HepG2 (cell line): Measurements from ENCODE around the gene INAFM1. TPM values are rescaled to one million over a fixed set of nuclear protein-coding genes. Genes with fewer than 3 reads are reported as not detected.
A peak's percentile ranks its signal among the peaks of the same experiment; 100 is the strongest.

ENCODE experiments used
- ARID5B ChIP-seq: IDR thresholded peaks from 2 replicates; pipeline ENCODE4 v1.4.0; 2020; ENCODE audit warnings: mild to moderate bottlenecking, missing genetic modification reagents
- CCDC6 ChIP-seq: sonication (generic); formaldehyde crosslinking; IDR thresholded peaks from 2 replicates; pipeline ENCODE4 v1.8.1; 2022; ENCODE audit warnings: mild to moderate bottlenecking, missing genetic modification reagents, moderate library complexity
- CREB1 ChIP-seq, 2 experiments: fragments of 450-650 bp in 1 of 2; IDR thresholded peaks; 2 replicates each; pipeline ENCODE4 v1.6.1; 2016 to 2017; ENCODE audit warnings: control low read depth in 1 of 2, mild to moderate bottlenecking in 1 of 2, missing compliant biosample characterization in 1 of 2, missing genetic modification characterization in 1 of 2
- GTF3A ChIP-seq: sonication (generic); formaldehyde crosslinking; conservative IDR thresholded peaks from 2 replicates; pipeline ENCODE4 v1.4.0; 2020; ENCODE audit warnings: mild to moderate bottlenecking, missing genetic modification reagents
- HOXA3 ChIP-seq: sonication (generic); formaldehyde crosslinking; IDR thresholded peaks from 2 replicates; pipeline ENCODE4 v1.5.0; 2020; ENCODE audit warnings: missing genetic modification reagents
- KLF12 ChIP-seq: sonication (generic); formaldehyde crosslinking; IDR thresholded peaks from 2 replicates; pipeline ENCODE4 v1.4.0; 2020; ENCODE audit warnings: missing genetic modification reagents, borderline replicate concordance
- PAXIP1 ChIP-seq: sonication (generic); formaldehyde crosslinking; conservative IDR thresholded peaks from 2 replicates; pipeline ENCODE4 v1.4.0; 2020; ENCODE audit warnings: mild to moderate bottlenecking, missing genetic modification reagents, moderate library complexity
- ZFP90 ChIP-seq: sonication (generic); formaldehyde crosslinking; IDR thresholded peaks from 2 replicates; pipeline ENCODE4 v1.8.0; 2022; ENCODE audit warnings: missing genetic modification reagents, mild to moderate bottlenecking, inconsistent platforms, borderline replicate concordance
- ZNF207 ChIP-seq: fragments of 450-650 bp; IDR thresholded peaks from 2 replicates; pipeline ENCODE4 v1.6.1; 2016; ENCODE audit warnings: antibody characterized with exemption, borderline replicate concordance
- ZNF331 ChIP-seq: sonication (generic); formaldehyde crosslinking; IDR thresholded peaks from 2 replicates; pipeline ENCODE4 v1.4.0; 2020; ENCODE audit warnings: missing genetic modification reagents
- ZNF337 ChIP-seq: sonication (generic); formaldehyde crosslinking; IDR thresholded peaks from 2 replicates; pipeline ENCODE4 v1.5.1; 2020; ENCODE audit warnings: missing genetic modification reagents, low read depth, mild to moderate bottlenecking, borderline replicate concordance
- ZNF605 ChIP-seq: sonication (generic); formaldehyde crosslinking; IDR thresholded peaks from 2 replicates; pipeline ENCODE4 v1.8.0; 2022; ENCODE audit warnings: mild to moderate bottlenecking, missing genetic modification reagents
- ZNF614 ChIP-seq: IDR thresholded peaks from 2 replicates; pipeline ENCODE4 v1.6.1; 2018; ENCODE audit warnings: missing biosample characterization, missing genetic modification reagents, inconsistent platforms, borderline replicate concordance
- ZNF777 ChIP-seq: sonication (generic); formaldehyde crosslinking; IDR thresholded peaks from 2 replicates; pipeline ENCODE4 v1.4.0; 2020; ENCODE audit warnings: missing genetic modification reagents
- ZNF790 ChIP-seq: sonication (generic); formaldehyde crosslinking; IDR thresholded peaks from 2 replicates; pipeline ENCODE4 v1.8.0; 2022; ENCODE audit warnings: missing genetic modification reagents, mild to moderate bottlenecking, borderline replicate concordance
- polyA plus RNA-seq, 8 experiments: library from polyadenylated mRNA; depleted of rRNA in 3 of 8; stranded (reverse) in 7 of 8; unstranded in 1 of 8; fragments of >200 nt; fragmentation: Illumina TruSeq in 4 of 8; extraction: Trizol in 4 of 8; gene quantifications; 2 replicates each; pipeline versions ENCODE4 v1.2.1 to v1.2.3, GENCODE V29; 2011 to 2016; ENCODE audit warnings: low read depth in 4 of 8, missing spikeins in 1 of 8, mixed read lengths in 1 of 8; ENCODE audit not compliant: insufficient read depth in 1 of 8
- total RNA-seq, 5 experiments: library from RNA; depleted of rRNA; stranded (reverse); fragments of >200 nt; fragmentation: Illumina TruSeq; extraction: Trizol; gene quantifications; 2 replicates each; pipeline ENCODE4 v1.2.3, GENCODE V29; 2016; ENCODE audit warnings: low read depth in 1 of 5
- TF ChIP-seq, protein P1 (sequence below): sonication (generic); formaldehyde crosslinking; IDR thresholded peaks from 2 replicates; pipeline ENCODE4 v1.8.0; 2022; ENCODE audit warnings: mild to moderate bottlenecking, missing genetic modification reagents, moderate library complexity
- TF ChIP-seq, protein P2 (sequence below): sonication (generic); formaldehyde crosslinking; IDR thresholded peaks from 2 replicates; pipeline ENCODE4 v1.4.0; 2020; ENCODE audit warnings: missing genetic modification reagents
- TF ChIP-seq, protein P3 (sequence below): sonication (generic); formaldehyde crosslinking; IDR thresholded peaks from 2 replicates; pipeline ENCODE4 v1.4.0; 2020; ENCODE audit warnings: mild to moderate bottlenecking, missing genetic modification reagents

INAFM1 gene
- total and polyA plus RNA-seq, 2 of the 13 experiments (the other 11 are each of a cell fraction or from before 2014, with no cell fraction given) = 0.88 to 1.9 TPM

DNA sequence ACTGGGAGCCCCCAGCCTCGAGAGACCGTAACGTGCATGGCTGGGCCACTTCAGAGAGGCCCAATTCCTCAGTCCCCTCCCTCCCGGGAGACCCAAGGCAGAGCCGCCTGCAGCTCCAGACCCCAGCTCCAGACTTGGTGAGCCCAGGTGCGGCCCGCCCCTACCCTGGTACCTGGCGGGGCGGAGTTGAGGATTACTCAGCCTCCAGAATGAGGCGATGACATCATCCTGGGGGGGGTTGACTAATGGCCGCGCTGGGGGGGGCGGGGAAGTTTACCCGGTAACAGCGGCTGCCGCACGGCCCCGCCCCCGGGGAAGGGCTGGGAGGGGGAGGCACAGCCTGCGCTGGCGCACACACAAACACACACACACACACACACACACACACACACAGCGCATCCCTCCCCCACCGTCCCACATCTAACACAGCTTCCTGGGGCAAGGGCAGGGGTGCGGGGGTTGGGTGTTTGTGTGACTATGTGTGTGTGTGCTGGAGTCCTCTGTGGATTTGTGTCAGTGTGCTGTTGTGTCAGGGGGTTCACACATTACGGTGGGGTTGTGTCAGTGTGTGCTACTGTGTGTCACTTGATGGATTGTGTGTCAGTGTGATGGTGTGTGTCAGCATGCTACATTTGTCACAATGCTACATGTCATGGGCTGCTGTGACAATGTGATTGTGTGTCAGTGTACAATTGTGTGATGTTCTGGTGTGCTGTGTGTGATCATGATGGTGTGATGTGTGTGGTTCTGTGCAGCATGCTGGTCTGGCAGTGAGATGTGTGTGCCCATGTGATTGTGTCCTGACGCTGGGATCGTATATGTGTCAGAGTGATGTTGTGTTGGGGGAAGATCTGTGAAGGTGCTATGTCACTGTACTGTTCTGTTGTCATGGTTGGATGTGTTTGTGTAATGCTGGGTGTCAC lies 33.4 kb upstream of the INAFM1 start (continued):
- no peak for TF ChIP-seq ZNF605 (CRISPR knock-in tag)
- no peak for TF ChIP-seq ZNF614 (CRISPR knock-in tag)
- TF ChIP-seq KLF12 (CRISPR knock-in tag) = no peak
- 0 out of 2 replicates have a peak, but pooled peaks have one; percentile 10 for TF ChIP-seq ZNF207
- TF ChIP-seq, protein P1, sequence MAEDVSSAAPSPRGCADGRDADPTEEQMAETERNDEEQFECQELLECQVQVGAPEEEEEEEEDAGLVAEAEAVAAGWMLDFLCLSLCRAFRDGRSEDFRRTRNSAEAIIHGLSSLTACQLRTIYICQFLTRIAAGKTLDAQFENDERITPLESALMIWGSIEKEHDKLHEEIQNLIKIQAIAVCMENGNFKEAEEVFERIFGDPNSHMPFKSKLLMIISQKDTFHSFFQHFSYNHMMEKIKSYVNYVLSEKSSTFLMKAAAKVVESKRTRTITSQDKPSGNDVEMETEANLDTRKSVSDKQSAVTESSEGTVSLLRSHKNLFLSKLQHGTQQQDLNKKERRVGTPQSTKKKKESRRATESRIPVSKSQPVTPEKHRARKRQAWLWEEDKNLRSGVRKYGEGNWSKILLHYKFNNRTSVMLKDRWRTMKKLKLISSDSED (CRISPR knock-in tag) = no peak
- no peak for TF ChIP-seq ARID5B (CRISPR knock-in tag)
- no peak for TF ChIP-seq PAXIP1 (CRISPR knock-in tag)
- TF ChIP-seq ZNF337 (CRISPR knock-in tag) = no peak
- no peak; the same call in 1 of the 2 replicates for TF ChIP-seq HOXA3 (CRISPR knock-in tag)
- TF ChIP-seq ZFP90 (CRISPR knock-in tag) = no peak
- TF ChIP-seq, protein P2, sequence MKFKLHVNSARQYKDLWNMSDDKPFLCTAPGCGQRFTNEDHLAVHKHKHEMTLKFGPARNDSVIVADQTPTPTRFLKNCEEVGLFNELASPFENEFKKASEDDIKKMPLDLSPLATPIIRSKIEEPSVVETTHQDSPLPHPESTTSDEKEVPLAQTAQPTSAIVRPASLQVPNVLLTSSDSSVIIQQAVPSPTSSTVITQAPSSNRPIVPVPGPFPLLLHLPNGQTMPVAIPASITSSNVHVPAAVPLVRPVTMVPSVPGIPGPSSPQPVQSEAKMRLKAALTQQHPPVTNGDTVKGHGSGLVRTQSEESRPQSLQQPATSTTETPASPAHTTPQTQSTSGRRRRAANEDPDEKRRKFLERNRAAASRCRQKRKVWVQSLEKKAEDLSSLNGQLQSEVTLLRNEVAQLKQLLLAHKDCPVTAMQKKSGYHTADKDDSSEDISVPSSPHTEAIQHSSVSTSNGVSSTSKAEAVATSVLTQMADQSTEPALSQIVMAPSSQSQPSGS (CRISPR knock-in tag) = peak; percentile 91
- TF ChIP-seq ZNF331 = no peak
- TF ChIP-seq ZNF777 (CRISPR knock-in tag) = no peak
- TF ChIP-seq, protein P3, sequence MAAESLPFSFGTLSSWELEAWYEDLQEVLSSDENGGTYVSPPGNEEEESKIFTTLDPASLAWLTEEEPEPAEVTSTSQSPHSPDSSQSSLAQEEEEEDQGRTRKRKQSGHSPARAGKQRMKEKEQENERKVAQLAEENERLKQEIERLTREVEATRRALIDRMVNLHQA = no peak
- no peak for TF ChIP-seq ZNF790 (CRISPR knock-in tag)
- no peak for TF ChIP-seq CCDC6 (CRISPR knock-in tag)
- TF ChIP-seq GTF3A (CRISPR knock-in tag) = no peak
- 0 out of 2 replicates have a peak, but pooled peaks have one; percentile 25 for TF ChIP-seq CREB1 (IDR thresholded peaks at IDR 0.05)
- TF ChIP-seq CREB1 (CRISPR knock-in tag; IDR thresholded peaks at IDR 0.05) = peak; percentile 19; the same call in 1 of the 2 replicates
